Mucosa of gallbladder (tissue), 1 donor: ENCODE measurements around the gene SPG11. TPM values are rescaled to one million over a fixed set of nuclear protein-coding genes. Genes with fewer than 3 reads are reported as not detected.
"Not testable (repeated sequence)": the region's sequence is repeated elsewhere in the genome, so short reads cannot be mapped to it uniquely, and the experiment has no call there.

Source experiments
- DNase-seq: peaks from one replicate; pipeline ENCODE4 v3.0.0-alpha.2; 2020; ENCODE audit warnings: low spot score
- total RNA-seq: library from RNA; stranded (reverse); gene quantifications from one replicate; pipeline ENCODE4 v1.2.1, GENCODE V29; 2021
- donor health status: DM: no; HTN: no; CAD: no.

Gene SPG11, protein sequence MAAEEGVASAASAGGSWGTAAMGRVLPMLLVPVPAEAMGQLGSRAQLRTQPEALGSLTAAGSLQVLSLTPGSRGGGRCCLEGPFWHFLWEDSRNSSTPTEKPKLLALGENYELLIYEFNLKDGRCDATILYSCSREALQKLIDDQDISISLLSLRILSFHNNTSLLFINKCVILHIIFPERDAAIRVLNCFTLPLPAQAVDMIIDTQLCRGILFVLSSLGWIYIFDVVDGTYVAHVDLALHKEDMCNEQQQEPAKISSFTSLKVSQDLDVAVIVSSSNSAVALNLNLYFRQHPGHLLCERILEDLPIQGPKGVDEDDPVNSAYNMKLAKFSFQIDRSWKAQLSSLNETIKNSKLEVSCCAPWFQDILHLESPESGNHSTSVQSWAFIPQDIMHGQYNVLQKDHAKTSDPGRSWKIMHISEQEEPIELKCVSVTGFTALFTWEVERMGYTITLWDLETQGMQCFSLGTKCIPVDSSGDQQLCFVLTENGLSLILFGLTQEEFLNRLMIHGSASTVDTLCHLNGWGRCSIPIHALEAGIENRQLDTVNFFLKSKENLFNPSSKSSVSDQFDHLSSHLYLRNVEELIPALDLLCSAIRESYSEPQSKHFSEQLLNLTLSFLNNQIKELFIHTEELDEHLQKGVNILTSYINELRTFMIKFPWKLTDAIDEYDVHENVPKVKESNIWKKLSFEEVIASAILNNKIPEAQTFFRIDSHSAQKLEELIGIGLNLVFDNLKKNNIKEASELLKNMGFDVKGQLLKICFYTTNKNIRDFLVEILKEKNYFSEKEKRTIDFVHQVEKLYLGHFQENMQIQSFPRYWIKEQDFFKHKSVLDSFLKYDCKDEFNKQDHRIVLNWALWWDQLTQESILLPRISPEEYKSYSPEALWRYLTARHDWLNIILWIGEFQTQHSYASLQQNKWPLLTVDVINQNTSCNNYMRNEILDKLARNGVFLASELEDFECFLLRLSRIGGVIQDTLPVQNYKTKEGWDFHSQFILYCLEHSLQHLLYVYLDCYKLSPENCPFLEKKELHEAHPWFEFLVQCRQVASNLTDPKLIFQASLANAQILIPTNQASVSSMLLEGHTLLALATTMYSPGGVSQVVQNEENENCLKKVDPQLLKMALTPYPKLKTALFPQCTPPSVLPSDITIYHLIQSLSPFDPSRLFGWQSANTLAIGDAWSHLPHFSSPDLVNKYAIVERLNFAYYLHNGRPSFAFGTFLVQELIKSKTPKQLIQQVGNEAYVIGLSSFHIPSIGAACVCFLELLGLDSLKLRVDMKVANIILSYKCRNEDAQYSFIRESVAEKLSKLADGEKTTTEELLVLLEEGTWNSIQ (N-terminal part only)
- total RNA-seq, result 96.3 TPM

DNA sequence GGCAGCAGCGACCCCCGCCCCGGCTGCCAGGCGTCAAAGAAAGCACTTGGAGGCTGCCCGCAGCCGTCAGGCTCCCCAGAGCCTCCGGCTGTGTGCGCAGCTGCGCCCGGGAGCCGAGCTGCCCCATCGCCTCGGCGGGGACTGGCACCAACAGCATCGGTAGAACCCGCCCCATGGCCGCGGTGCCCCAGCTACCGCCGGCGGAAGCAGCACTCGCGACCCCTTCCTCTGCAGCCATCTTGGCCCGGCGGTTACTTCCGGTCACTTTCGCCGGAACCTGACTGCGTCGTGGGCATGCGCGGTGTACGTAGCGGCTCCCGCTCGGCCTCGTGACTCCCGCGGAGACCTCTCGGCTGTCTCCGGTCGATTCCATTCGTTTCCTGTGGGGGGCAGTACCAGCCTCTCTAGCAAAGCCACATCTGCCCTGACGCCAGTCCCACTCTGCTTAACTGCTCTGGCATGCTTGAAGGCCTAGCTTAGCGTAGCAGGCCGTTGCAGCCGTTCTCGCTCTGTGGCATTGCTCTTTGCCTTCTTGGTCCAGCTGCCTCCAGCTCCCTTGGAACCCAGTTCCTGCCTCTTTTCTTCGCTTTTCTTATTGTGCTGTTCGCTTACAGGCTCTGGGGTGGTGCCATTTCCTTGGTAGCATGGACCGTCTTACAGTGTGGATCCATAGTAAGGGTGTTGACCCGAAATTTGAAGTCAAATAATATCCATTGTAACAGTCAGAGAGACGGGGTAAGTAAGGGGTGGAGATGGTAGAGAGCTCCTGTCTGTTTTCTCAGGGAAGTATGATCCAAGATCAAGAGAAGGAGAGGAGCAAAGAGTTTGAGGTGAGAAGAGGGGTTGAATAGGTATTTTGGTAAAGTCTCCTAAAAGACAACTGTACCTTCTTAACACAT, at the start of gene SPG11:
TSS of gene SPG11 (minus strand) at position 253 of the 899 bp plus-strand sequence. CDS start at position 238, 15 bp downstream.
- peak; percentile 99 for DNase-seq

DNA sequence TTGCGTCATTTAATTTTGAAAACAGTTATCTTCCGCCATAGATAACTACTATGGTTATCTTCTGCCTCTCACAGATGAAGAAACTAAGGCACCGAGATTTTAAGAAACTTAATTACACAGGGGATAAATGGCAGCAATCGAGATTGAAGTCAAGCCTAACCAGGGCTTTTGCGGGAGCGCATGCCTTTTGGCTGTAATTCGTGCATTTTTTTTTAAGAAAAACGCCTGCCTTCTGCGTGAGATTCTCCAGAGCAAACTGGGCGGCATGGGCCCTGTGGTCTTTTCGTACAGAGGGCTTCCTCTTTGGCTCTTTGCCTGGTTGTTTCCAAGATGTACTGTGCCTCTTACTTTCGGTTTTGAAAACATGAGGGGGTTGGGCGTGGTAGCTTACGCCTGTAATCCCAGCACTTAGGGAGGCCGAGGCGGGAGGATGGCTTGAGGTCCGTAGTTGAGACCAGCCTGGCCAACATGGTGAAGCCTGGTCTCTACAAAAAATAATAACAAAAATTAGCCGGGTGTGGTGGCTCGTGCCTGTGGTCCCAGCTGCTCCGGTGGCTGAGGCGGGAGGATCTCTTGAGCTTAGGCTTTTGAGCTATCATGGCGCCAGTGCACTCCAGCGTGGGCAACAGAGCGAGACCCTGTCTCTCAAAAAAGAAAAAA, 49.0 kb upstream of the SPG11 start:
- peak; percentile 88 for DNase-seq

DNA sequence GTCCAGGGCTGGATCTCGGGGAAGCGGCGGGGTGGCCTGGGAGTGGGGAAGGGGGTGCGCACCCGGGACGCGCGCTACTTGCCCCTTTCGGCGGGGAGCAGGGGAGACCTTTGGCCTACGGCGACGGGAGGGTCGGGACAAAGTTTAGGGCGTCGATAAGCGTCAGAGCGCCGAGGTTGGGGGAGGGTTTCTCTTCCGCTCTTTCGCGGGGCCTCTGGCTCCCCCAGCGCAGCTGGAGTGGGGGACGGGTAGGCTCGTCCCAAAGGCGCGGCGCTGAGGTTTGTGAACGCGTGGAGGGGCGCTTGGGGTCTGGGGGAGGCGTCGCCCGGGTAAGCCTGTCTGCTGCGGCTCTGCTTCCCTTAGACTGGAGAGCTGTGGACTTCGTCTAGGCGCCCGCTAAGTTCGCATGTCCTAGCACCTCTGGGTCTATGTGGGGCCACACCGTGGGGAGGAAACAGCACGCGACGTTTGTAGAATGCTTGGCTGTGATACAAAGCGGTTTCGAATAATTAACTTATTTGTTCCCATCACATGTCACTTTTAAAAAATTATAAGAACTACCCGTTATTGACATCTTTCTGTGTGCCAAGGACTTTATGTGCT, 48.4 kb upstream of the SPG11 start:
- peak; percentile 54 for DNase-seq

DNA sequence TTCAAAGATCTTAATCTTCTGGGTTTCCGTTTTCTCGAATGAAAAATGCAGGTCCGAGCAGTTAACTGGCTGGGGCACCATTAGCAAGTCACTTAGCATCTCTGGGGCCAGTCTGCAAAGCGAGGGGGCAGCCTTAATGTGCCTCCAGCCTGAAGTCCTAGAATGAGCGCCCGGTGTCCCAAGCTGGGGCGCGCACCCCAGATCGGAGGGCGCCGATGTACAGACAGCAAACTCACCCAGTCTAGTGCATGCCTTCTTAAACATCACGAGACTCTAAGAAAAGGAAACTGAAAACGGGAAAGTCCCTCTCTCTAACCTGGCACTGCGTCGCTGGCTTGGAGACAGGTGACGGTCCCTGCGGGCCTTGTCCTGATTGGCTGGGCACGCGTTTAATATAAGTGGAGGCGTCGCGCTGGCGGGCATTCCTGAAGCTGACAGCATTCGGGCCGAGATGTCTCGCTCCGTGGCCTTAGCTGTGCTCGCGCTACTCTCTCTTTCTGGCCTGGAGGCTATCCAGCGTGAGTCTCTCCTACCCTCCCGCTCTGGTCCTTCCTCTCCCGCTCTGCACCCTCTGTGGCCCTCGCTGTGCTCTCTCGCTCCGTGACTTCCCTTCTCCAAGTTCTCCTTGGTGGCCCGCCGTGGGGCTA, 47.8 kb upstream of the SPG11 start, which contains the start of the genes B2M and PATL2:
TSS of gene B2M (plus strand) at position 422 of the 647 bp plus-strand sequence. CDS start at position 452, 30 bp downstream.
TSS of gene PATL2 (minus strand) at position 228 of the 647 bp plus-strand sequence. CDS start 34,833 bp downstream, outside the sequence.
- peak; percentile 98 for DNase-seq

DNA sequence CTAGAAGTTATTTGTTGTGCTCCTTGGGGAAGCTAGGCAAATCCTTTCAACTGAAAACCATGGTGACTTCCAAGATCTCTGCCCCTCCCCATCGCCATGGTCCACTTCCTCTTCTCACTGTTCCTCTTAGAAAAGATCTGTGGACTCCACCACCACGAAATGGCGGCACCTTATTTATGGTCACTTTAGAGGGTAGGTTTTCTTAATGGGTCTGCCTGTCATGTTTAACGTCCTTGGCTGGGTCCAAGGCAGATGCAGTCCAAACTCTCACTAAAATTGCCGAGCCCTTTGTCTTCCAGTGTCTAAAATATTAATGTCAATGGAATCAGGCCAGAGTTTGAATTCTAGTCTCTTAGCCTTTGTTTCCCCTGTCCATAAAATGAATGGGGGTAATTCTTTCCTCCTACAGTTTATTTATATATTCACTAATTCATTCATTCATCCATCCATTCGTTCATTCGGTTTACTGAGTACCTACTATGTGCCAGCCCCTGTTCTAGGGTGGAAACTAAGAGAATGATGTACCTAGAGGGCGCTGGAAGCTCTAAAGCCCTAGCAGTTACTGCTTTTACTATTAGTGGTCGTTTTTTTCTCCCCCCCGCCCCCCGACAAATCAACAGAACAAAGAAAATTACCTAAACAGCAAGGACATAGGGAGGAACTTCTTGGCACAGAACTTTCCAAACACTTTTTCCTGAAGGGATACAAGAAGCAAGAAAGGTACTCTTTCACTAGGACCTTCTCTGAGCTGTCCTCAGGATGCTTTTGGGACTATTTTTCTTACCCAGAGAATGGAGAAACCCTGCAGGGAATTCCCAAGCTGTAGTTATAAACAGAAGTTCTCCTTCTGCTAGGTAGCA, 47.0 kb upstream of the SPG11 start:
- no peak for DNase-seq

DNA sequence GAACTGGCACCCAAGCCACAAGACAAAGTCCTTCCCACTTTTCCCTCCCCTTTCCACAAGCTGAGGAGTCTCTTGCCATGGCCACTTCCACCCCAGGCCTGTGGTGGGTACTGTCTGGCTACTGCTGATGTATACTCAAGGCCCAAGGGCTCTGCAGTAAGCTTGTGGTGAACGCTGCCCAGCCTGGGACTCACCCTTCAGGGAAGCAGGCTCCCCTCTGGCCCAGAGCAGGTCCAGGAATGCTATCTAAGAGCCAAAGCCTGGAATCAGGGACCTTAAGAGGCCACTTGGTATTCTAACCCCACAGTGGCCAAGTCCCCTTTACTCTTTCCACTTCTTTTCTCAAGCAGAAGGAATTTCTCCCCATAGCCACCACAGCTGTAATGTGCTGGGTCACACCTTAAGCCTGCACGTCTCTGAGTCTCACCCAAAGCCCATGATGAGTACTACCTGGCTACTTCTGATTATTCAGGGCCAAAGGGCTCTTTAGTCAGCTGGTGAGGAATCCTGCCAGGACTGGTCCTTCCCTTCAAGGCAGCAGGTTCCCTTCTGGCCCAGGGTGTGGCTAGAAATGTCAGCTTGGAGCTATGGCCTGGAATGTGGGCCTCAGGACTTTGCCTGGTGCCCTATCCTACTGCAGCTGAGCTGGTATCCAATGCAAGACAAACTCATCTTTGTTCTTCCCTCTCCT, 43.6 kb upstream of the SPG11 start:
- DNase-seq, result peak; percentile 84

DNA sequence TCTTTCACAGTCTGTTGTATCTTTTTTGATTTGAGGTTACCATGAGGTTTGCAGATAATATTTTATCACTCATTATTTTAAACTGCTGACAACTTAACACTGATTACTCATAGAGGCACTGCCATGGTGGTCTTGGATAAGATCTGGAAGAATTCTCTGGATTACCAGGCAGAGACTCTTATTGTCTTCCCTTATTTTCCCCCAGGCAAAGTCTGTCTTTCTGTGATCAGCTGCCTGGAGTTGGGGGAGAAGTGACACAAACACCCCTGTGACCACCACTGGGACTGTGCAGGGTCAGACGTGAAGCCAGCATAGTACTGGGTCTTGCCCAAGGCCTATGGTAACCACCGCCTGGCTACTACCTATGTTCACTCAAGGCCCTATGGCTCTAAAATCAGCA, 42.9 kb upstream of the SPG11 start:
- DNase-seq, result no peak

DNA sequence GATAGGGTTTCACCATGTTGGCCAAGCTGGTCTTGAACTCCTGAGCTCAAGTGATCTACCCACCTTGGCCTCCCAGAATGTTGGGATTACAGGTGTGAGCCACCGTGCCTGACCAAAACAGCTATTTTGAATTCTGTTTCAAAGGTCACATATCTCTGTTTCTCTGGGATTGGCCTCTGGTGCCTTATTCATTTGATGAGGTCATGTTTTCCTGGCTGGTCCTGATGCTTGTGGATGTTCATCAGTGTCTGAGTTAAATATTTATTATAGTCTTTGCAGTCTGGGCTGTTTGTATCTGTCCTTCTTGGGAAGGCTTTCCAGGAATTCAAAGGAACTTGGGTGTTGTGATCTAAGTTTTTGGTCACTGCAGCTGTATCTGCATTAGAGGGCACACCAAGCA, 42.5 kb upstream of the SPG11 start:
- no peak for DNase-seq

DNA sequence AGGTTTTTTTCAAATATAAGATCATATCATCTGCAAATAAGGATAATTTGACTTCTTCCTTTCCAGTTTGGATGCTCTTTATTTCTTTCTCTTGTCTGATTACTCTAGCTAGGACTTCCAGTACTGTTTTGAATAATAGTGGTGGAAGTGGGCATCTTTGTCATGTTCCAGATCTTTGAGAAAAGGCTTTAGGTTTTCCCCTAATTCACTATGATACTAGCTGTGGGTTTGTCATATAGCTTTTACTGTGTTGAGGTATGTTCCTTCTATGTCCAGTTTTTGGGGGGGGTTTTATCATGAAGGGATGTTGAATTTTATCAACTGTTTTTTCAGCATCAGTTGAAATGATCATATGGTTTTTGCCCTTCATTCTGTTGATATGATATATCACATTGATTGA, 37.2 kb upstream of the SPG11 start:
- DNase-seq, result not testable (repeated sequence)

DNA sequence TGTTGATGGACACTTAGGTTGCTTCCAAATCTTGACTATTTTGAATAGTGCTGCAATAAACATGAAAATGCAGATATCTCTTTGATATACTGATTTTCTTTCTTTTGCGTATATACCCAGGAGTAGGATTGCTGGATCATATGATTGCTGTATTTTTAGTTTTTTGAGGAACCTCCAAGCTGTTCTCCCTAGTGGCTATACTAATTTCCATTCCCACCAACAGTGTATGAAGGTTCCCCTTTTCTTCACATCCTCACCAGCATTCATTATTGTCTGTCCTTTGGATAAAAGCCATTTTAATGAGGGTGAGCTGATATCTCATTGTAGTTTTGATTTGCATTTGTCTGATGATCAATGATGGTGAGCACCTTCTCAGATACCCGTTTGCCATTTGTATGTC, 35.2 kb upstream of the SPG11 start:
- DNase-seq, result no peak

DNA sequence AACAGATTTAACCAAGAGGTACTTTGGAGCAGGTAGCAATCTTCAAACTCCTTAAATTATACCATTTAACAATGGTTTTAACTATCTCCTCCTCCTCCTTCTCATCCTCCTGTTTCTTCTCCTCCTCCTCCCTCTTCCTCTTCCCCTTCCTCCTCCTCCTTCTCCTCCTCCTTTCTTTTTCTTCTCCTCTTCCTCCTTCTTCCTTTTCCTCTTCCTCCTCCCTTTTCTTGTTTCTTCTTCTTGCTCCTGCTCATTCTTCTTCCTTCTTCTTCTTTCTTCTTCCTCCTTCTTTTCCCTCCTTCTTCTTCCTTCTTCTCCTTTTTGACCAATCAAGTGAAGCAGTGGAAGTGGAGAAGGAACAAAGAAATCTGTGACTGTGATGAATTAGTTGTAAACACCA, 33.6 kb upstream of the SPG11 start:
- no peak for DNase-seq

DNA sequence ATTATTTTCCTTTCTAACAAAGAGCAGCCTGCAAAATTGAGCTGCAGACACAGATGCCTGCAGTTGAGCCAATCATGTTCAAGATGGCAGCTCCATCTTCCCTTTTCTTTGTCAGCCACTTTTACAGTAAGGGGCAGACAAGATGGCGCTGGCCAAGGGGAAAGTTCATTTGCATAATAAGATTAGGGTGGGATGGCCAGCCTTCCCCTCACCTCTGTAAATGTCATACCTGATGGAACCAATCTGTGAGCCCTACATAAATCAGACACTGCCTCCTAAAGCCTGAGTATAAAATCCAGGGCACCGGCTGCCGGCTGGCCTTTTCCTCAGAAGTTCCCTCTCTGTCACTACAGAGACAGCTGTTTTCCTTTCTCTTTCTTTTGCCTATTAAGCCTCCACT, 31.8 kb upstream of the SPG11 start:
- DNase-seq, result no peak

DNA sequence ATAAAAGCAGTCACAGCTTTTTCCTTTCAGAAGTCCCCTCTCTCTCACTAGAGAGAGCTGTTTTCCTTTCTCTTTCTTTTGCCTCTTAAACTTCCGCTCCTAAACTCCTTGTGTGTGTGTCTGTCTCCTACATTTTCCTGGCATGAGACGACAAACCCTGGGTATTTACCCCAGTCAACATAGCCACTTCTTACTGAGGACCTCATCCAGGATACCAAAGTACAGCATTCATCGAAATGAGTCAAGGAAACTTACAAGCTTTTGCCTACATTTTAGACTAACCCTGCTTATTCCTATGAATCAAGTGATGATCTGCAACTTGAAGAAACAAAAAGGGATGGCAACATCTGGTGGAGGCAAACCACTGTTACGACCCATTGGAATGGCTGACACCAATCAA, 31.0 kb upstream of the SPG11 start:
- DNase-seq, result no peak

DNA sequence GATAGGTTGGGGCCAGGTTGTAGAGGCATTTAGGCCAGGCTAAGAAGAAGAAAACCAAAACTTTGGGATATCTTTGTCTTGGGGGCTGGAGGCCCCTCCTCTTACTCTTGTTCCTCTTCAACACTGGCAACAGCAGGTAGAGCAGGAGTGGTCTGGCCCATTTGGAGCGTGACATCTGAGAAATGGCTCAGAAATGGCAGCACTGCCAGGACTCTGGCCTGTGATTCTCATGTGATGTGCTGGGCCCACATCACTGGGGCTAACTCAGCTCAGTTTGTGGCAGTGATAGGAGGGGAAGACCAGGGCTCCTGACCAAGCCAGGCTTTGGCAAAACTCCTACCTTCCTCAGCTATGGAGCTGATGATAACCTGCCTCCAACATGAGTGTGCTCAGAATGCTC, 29.2 kb upstream of the SPG11 start:
- DNase-seq, result no peak

DNA sequence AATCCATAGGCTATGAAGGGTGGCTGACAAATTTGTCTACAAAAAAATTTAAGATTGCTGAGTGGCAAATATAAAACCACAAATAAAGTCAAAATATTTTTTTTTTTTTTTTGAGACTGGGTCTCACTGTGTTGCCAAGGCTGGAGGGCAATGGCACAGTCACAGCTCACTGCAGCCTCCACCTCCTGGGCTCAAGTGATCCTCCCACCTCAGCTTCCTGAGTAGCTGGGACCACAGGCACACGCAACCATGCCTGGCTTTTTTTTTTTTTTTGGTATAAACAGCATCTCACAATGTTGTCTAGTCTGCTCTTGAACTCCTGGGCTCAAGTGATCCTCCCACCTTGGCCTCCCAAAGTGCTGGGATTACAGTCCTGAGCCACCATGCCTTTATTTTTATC, 26.8 kb upstream of the SPG11 start:
- DNase-seq, result not testable (repeated sequence)

DNA sequence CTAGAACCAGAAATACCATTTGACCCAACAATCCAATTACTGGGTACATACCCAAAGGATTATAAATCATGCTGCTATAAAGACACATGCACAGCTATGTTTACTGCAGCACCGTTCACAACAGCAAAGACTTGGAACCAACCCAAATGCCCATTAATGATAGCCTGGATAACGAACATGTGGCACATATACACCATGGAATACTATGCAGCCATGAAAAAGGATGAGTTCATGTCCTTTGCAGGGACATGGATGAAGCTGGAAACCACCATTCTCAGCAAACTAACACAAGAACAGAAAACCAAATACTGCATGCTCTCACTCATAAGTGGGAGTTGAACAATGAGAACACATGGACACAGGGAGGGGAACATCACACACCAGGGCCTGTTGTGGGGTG, 25.9 kb upstream of the SPG11 start:
- DNase-seq, result not testable (repeated sequence)
